Endodermal cell (in vitro differentiated cells): ENCODE measurements around the gene LRRC23. TPM values are rescaled to one million over a fixed set of nuclear protein-coding genes. Genes with fewer than 3 reads are reported as not detected.
A peak's percentile ranks its signal among the peaks of the same experiment; 100 is the strongest.

Experiments used
- DNase-seq: peaks from one replicate; pipeline ENCODE4 v3.0.0-alpha.2; 2017
- H3K27ac ChIP-seq: 2 replicates; pipeline ENCODE4 v1.5.1; 2013; ENCODE audit warnings: mild to moderate bottlenecking, low read depth, low read length, moderate library complexity
- H3K27me3 ChIP-seq: 2 replicates; pipeline ENCODE4 v1.6.1; 2013; ENCODE audit warnings: mild to moderate bottlenecking, low read length, moderate library complexity; ENCODE audit not compliant: insufficient read depth, control insufficient read depth, poor library complexity, severe bottlenecking
- H3K36me3 ChIP-seq: 2 replicates; pipeline ENCODE4 v1.7.0; 2013; ENCODE audit warnings: mild to moderate bottlenecking, low read length, moderate library complexity; ENCODE audit not compliant: control insufficient read depth, insufficient read depth
- H3K4me1 ChIP-seq: one replicate; pipeline ENCODE4 v1.7.0; 2013; ENCODE audit warnings: low read length; ENCODE audit not compliant: control insufficient read depth, insufficient read depth
- H3K4me3 ChIP-seq: 2 replicates; pipeline ENCODE4 v1.5.1; 2013; ENCODE audit warnings: mild to moderate bottlenecking, low read length, moderate library complexity
- H3K9ac ChIP-seq: 2 replicates; pipeline ENCODE4 v1.6.1; 2013; ENCODE audit warnings: mild to moderate bottlenecking, low read length, moderate library complexity; ENCODE audit not compliant: poor library complexity, severe bottlenecking; ENCODE audit errors: extremely low read depth
- H3K9me3 ChIP-seq: 2 replicates; pipeline ENCODE4 v1.6.1; 2013; ENCODE audit warnings: mild to moderate bottlenecking, low read length, moderate library complexity; ENCODE audit not compliant: control insufficient read depth
- H3K27ac Mint-ChIP-seq: 2 replicates; pipeline ENCODE4 v1.8.0; 2020; ENCODE audit warnings: mixed read lengths
- H3K27me3 Mint-ChIP-seq: 2 replicates; pipeline ENCODE4 v1.8.0; 2021; ENCODE audit warnings: mild to moderate bottlenecking, mixed read lengths; ENCODE audit not compliant: insufficient read depth
- H3K36me3 Mint-ChIP-seq: 2 replicates; pipeline ENCODE4 v1.8.0; 2020; ENCODE audit warnings: low read depth, mixed read lengths
- H3K4me1 Mint-ChIP-seq: 2 replicates; pipeline ENCODE4 v1.8.0; 2020; ENCODE audit warnings: mixed read lengths
- H3K4me3 Mint-ChIP-seq: 2 replicates; pipeline ENCODE4 v1.8.0; 2020; ENCODE audit warnings: mild to moderate bottlenecking, moderate library complexity, mixed read lengths
- H3K9me3 Mint-ChIP-seq: 2 replicates; pipeline ENCODE4 v1.8.0; 2020; ENCODE audit warnings: mild to moderate bottlenecking, mixed read lengths
- CTCF ChIP-seq: fragments of 200-600 bp; sonication (generic); conservative IDR thresholded peaks from 2 replicates; pipeline ENCODE4 v1.5.0; 2021; ENCODE audit warnings: antibody characterized with exemption, mild to moderate bottlenecking
- WGBS, 2 experiments: methylation state at CpG; one replicate each; pipeline versions ENCODE4 v1.1.5 to v1.1.7; 2013; ENCODE audit warnings: missing lambda C conversion rate in 2 of 2, mixed read lengths in 1 of 2; ENCODE audit not compliant: insufficient coverage in 1 of 2, insufficient read length in 1 of 2; 5-methylcytosine and 5-hydroxymethylcytosine counted together
- total RNA-seq, 2 donors: library from RNA; stranded (reverse); fragmentation: NEBNext Ultra II Directional in 1 of 2; extraction: Animal tissue kit (Norgen Biotek cat#: 25700) in 1 of 2; gene quantifications; 2 replicates in 1 of 2; 3 replicates in 1 of 2; pipeline ENCODE4 v1.2.1, GENCODE V29; 2021

Gene LRRC23
- total RNA-seq, 2 donors from 2014 or later, result 7.8 to 11.5 TPM

DNA sequence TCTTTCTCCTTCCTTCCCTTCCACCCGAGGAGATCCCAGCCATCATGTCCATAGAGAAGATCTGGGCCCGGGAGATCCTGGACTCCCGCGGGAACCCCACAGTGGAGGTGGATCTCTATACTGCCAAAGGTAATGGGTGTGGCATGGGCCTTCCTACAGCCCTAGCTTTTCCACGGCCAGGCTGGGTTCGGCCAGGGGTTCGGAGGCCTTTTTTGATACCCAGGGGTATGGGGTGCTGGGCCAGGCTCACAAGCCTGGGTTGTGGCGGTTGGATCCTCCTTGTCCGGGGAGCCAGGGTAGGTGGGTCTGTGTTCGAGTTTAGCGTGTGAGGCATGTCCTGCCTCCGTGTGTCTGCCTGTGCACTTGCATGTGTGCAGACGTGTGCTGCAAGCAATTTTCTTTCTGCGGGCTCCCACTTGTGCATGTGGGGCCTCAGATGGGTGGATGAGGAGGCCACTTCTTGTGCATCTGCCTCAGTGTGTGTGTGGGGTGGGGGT, 11.2 kb downstream of the LRRC23 start:
- peak overlapping the region; percentile 77 for H3K4me3 Mint-ChIP-seq
- Histone ChIP-seq H3K36me3 (peaks cover 6% of the 10 kb centered on the region), H3K4me1 (no peaks in the 10 kb centered on the region), H3K27ac (no peak overlapping the region), H3K9ac (no peak overlapping the region), H3K9me3 (no peaks in the 10 kb centered on the region), H3K4me3 (peak overlapping the region; percentile 66), H3K27me3 (peaks cover 19% of the 10 kb centered on the region)
- H3K27me3 Mint-ChIP-seq, result peaks cover 52% of the 10 kb centered on the region
- no peaks in the 10 kb centered on the region for H3K9me3 Mint-ChIP-seq
- no peak overlapping the region for H3K27ac Mint-ChIP-seq
- peaks cover 42% of the 10 kb centered on the region for H3K4me1 Mint-ChIP-seq
- 79 to 91% methylated on average over 6 to 14 of the region's 14 CpGs for WGBS, 2 experiments
- H3K36me3 Mint-ChIP-seq, result peaks cover 31% of the 10 kb centered on the region
- no peak for TF ChIP-seq CTCF
- DNase-seq, result no peak

GRCh38 chr12:6916426-6917200, 12.0 kb downstream of the LRRC23 start:
- Histone ChIP-seq H3K27ac (no peak overlapping the region), H3K9me3 (no peaks in the 10 kb centered on the region), H3K4me1 (no peaks in the 10 kb centered on the region), H3K27me3 (peaks cover 12% of the 10 kb centered on the region), H3K9ac (no peak overlapping the region), H3K36me3 (peaks cover 6% of the 10 kb centered on the region), H3K4me3 (peak overlapping the region; percentile 66)
- H3K9me3 Mint-ChIP-seq, result no peaks in the 10 kb centered on the region
- H3K4me3 Mint-ChIP-seq, result no peak overlapping the region
- H3K27me3 Mint-ChIP-seq, result peaks cover 44% of the 10 kb centered on the region
- H3K4me1 Mint-ChIP-seq, result peaks cover 42% of the 10 kb centered on the region
- 91 to 93% methylated on average over 7 to 11 of the region's 11 CpGs for WGBS, 2 experiments
- H3K36me3 Mint-ChIP-seq, result peaks cover 33% of the 10 kb centered on the region
- H3K27ac Mint-ChIP-seq, result no peak overlapping the region
- DNase-seq, result no peak
- TF ChIP-seq CTCF, result no peak

GRCh38 chr12:6917491-6918231, 13.0 kb downstream of the LRRC23 start:
- no peak overlapping the region for H3K4me3 ChIP-seq
- H3K4me1 ChIP-seq, result no peaks in the 10 kb centered on the region
- peak; percentile 66 for DNase-seq
- TF ChIP-seq CTCF, result no peak
- no peak overlapping the region for H3K9ac ChIP-seq
- Mint-ChIP-seq H3K4me3 (no peak overlapping the region), H3K27ac (no peak overlapping the region), H3K27me3 (peaks cover 34% of the 10 kb centered on the region), H3K4me1 (peaks cover 41% of the 10 kb centered on the region), H3K9me3 (no peaks in the 10 kb centered on the region), H3K36me3 (peaks cover 38% of the 10 kb centered on the region)
- WGBS, 2 experiments, result 90 to 91% methylated on average over 10 to 14 of the region's 14 CpGs
- peaks cover 12% of the 10 kb centered on the region for H3K27me3 ChIP-seq
- peaks cover 6% of the 10 kb centered on the region for H3K36me3 ChIP-seq
- H3K9me3 ChIP-seq, result no peaks in the 10 kb centered on the region
- no peak overlapping the region for H3K27ac ChIP-seq
